Astrocyte (in vitro differentiated cells and primary cell): ENCODE results near the gene CSNK1E. TPM values are rescaled to one million over a fixed set of nuclear protein-coding genes. Genes with fewer than 3 reads are reported as not detected.

ENCODE experiments used
- DNase-seq: peaks from one replicate; pipeline ENCODE4 v3.0.0-alpha.2; 2010; ENCODE audit warnings: low read depth
- FAIRE-seq: peaks from 2 replicates; lab custom pipeline; 2011; peaks lifted over from hg19 to GRCh38; lab: Jason Lieb, UNC
- H2AFZ ChIP-seq: 2 replicates; pipeline ENCODE4 v1.6.0; 2012; ENCODE audit warnings: low read depth, low read length, inconsistent platforms
- H3K27ac ChIP-seq: 2 replicates; pipeline ENCODE4 v1.5.1; 2011; ENCODE audit warnings: low read depth, low read length, inconsistent platforms
- H3K27me3 ChIP-seq: 2 replicates; pipeline ENCODE4 v1.6.0; 2011; ENCODE audit warnings: low read length, inconsistent platforms; ENCODE audit not compliant: insufficient read depth
- H3K36me3 ChIP-seq: 2 replicates; pipeline ENCODE4 v1.5.1; 2011; ENCODE audit warnings: low read length, inconsistent platforms; ENCODE audit not compliant: insufficient read depth
- H3K4me1 ChIP-seq: 2 replicates; pipeline ENCODE4 v1.5.1; 2011; ENCODE audit warnings: low read length, inconsistent platforms; ENCODE audit not compliant: insufficient read depth
- H3K4me2 ChIP-seq: 2 replicates; pipeline ENCODE4 v1.6.0; 2012; ENCODE audit warnings: low read length, inconsistent platforms
- H3K4me3 ChIP-seq: 2 replicates; pipeline ENCODE4 v1.5.1; 2011; ENCODE audit warnings: low read depth, mild to moderate bottlenecking, low read length, inconsistent platforms; ENCODE audit not compliant: insufficient read depth
- H3K79me2 ChIP-seq: 2 replicates; pipeline ENCODE4 v1.6.0; 2012; ENCODE audit warnings: mild to moderate bottlenecking, low read length, inconsistent platforms; ENCODE audit not compliant: insufficient read depth
- H3K9ac ChIP-seq: 2 replicates; pipeline ENCODE4 v1.6.0; 2012; ENCODE audit warnings: mild to moderate bottlenecking, low read length, inconsistent platforms
- H3K9me3 ChIP-seq: 2 replicates; pipeline ENCODE4 v1.5.1; 2012; ENCODE audit warnings: low read depth, mild to moderate bottlenecking, low read length, inconsistent platforms; ENCODE audit not compliant: insufficient read depth
- H4K20me1 ChIP-seq: 2 replicates; pipeline ENCODE4 v1.6.0; 2012; ENCODE audit warnings: low read length, inconsistent platforms; ENCODE audit not compliant: insufficient read depth
- H3K27ac Mint-ChIP-seq: one replicate; pipeline ENCODE4 v1.8.0; 2021; ENCODE audit warnings: mild to moderate bottlenecking, mixed read lengths; ENCODE audit not compliant: unreplicated experiment
- H3K27me3 Mint-ChIP-seq: one replicate; pipeline ENCODE4 v1.8.0; 2021; ENCODE audit warnings: low read depth, mixed read lengths; ENCODE audit not compliant: unreplicated experiment
- H3K36me3 Mint-ChIP-seq: one replicate; pipeline ENCODE4 v1.8.0; 2021; ENCODE audit warnings: low read depth, mixed read lengths; ENCODE audit not compliant: unreplicated experiment
- H3K4me1 Mint-ChIP-seq: one replicate; pipeline ENCODE4 v1.8.0; 2021; ENCODE audit warnings: low read depth, mixed read lengths; ENCODE audit not compliant: unreplicated experiment
- H3K4me3 Mint-ChIP-seq: one replicate; pipeline ENCODE4 v1.8.0; 2021; ENCODE audit warnings: mild to moderate bottlenecking, moderate library complexity, mixed read lengths; ENCODE audit not compliant: unreplicated experiment
- H3K9me3 Mint-ChIP-seq: one replicate; pipeline ENCODE4 v1.8.0; 2021; ENCODE audit warnings: mild to moderate bottlenecking, mixed read lengths; ENCODE audit not compliant: unreplicated experiment
- CTCF ChIP-seq: IDR thresholded peaks from 2 replicates; pipeline ENCODE4 v1.5.1; 2011; ENCODE audit warnings: low read depth, mild to moderate bottlenecking, inconsistent platforms, low read length, moderate library complexity; ENCODE audit not compliant: insufficient read depth
- EZH2 ChIP-seq: IDR thresholded peaks from 2 replicates; pipeline ENCODE4 v1.6.1; 2012; ENCODE audit warnings: mild to moderate bottlenecking, low read length, inconsistent platforms; ENCODE audit not compliant: insufficient read depth
- total RNA-seq: library from RNA; stranded (reverse); gene quantifications from 2 replicates; pipeline ENCODE4 v1.2.1, GENCODE V29; 2021

CSNK1E gene
- total RNA-seq, 1 donor from 2014 or later: 171 TPM

DNA sequence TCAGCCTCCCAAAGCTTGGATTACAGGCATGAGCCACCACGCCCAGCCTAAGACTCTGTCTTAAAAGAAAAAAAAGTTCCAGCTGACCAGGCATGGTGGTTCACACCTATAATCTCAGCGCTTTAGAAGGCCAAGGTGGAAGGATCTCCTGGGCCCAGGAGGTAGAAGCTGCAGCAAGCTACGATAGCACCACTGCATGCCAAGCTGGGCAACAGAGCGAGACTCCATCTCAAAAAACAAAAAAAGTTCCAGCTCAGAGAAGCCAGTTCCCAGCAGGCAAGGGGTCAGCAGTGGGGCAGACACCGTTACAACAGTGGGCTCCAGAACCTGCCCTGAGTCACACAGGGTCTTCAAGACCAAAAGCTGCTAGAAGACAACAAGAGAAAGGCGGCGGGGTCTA lies 47.8 kb downstream of the CSNK1E start:
- H4K20me1 ChIP-seq: peaks cover 79% of the 10 kb centered on the region
- no peak overlapping the region for H2AFZ ChIP-seq
- H3K4me1 Mint-ChIP-seq: peaks cover 42% of the 10 kb centered on the region
- no peaks in the 10 kb centered on the region for H3K36me3 ChIP-seq
- no peak overlapping the region for H3K9ac ChIP-seq
- FAIRE-seq (no peak), DNase-seq (no peak)
- no peak overlapping the region for H3K27ac Mint-ChIP-seq
- H3K36me3 Mint-ChIP-seq: peaks cover 7% of the 10 kb centered on the region
- no peak overlapping the region for H3K4me2 ChIP-seq
- no peaks in the 10 kb centered on the region for H3K9me3 Mint-ChIP-seq
- H3K4me1 ChIP-seq: peaks cover 25% of the 10 kb centered on the region
- no peaks in the 10 kb centered on the region for H3K27me3 Mint-ChIP-seq
- no peak overlapping the region for H3K4me3 Mint-ChIP-seq
- no peaks in the 10 kb centered on the region for H3K27me3 ChIP-seq
- H3K79me2 ChIP-seq: peaks cover 82% of the 10 kb centered on the region
- TF ChIP-seq CTCF (no peak), EZH2 (no peak)
- no peak overlapping the region for H3K4me3 ChIP-seq
- H3K27ac ChIP-seq: no peak overlapping the region
- H3K9me3 ChIP-seq: no peaks in the 10 kb centered on the region

DNA sequence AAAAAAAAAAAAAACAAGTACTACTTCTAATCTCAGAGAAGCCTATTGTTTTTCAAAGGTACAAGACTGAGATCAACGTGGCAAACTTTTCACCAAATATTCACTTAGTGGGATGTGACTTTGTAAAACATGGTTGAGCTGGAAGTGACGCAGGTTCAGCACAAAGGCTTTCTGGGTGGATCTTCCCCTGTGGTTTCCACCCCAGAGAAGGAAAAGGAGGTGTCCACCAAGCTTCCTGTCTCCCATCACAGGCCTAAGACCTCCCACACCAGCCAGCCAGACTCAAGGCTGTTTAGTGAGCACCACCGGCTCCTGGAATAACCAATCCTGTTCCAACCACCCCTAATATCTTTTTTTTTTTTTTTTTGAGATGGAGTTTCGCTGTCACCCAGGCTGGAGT lies 50.1 kb downstream of the CSNK1E start:
- no peaks in the 10 kb centered on the region for H3K27me3 Mint-ChIP-seq
- DNase-seq (peak; percentile 43), FAIRE-seq (no peak)
- H3K9me3 ChIP-seq: no peaks in the 10 kb centered on the region
- peaks cover 20% of the 10 kb centered on the region for H3K36me3 Mint-ChIP-seq
- peaks cover 37% of the 10 kb centered on the region for H3K4me1 Mint-ChIP-seq
- peaks cover 19% of the 10 kb centered on the region for H3K4me1 ChIP-seq
- no peak overlapping the region for H3K27ac Mint-ChIP-seq
- H3K27me3 ChIP-seq: no peaks in the 10 kb centered on the region
- no peak overlapping the region for H3K4me3 ChIP-seq
- peaks cover 99% of the 10 kb centered on the region for H3K79me2 ChIP-seq
- no peak overlapping the region for H3K4me2 ChIP-seq
- H3K9ac ChIP-seq: no peak overlapping the region
- H2AFZ ChIP-seq: no peak overlapping the region
- H3K4me3 Mint-ChIP-seq: no peak overlapping the region
- H3K9me3 Mint-ChIP-seq: peaks cover 2% of the 10 kb centered on the region
- no peak overlapping the region for H3K27ac ChIP-seq
- no peak for TF ChIP-seq CTCF
- no peak for TF ChIP-seq EZH2
- H3K36me3 ChIP-seq: no peaks in the 10 kb centered on the region
- peaks cover 97% of the 10 kb centered on the region for H4K20me1 ChIP-seq

- H3K79me2 ChIP-seq: peaks cover 99% of the 10 kb centered on the region
- DNase-seq: no peak
- no peak for TF ChIP-seq CTCF
- TF ChIP-seq EZH2: no peak
- H3K27ac ChIP-seq: no peak overlapping the region
- no peak overlapping the region for H3K4me3 Mint-ChIP-seq
- H4K20me1 ChIP-seq: peaks cover 97% of the 10 kb centered on the region
- H3K27ac Mint-ChIP-seq: no peak overlapping the region
- peaks cover 17% of the 10 kb centered on the region for H3K4me1 ChIP-seq
- no peaks in the 10 kb centered on the region for H3K27me3 ChIP-seq
- peaks cover 32% of the 10 kb centered on the region for H3K4me1 Mint-ChIP-seq
- no peak overlapping the region for H3K4me3 ChIP-seq
- no peak overlapping the region for H3K4me2 ChIP-seq
- no peak overlapping the region for H2AFZ ChIP-seq
- no peaks in the 10 kb centered on the region for H3K27me3 Mint-ChIP-seq
- H3K36me3 Mint-ChIP-seq: peaks cover 24% of the 10 kb centered on the region
- H3K9me3 ChIP-seq: no peaks in the 10 kb centered on the region
- H3K36me3 ChIP-seq: no peaks in the 10 kb centered on the region
- peaks cover 2% of the 10 kb centered on the region for H3K9me3 Mint-ChIP-seq
- FAIRE-seq: no peak
- H3K9ac ChIP-seq: no peak overlapping the region
Observed at GRCh38 chr22:38266120-38266519, 51.1 kb downstream of the CSNK1E start.
